HepG2 (cell line): ENCODE measurements around the gene OR10A3. TPM values are rescaled to one million over a fixed set of nuclear protein-coding genes. Genes with fewer than 3 reads are reported as not detected.

Source experiments
- ATAC-seq: fragments of 200-7000 bp; cut with Tn5 transposase; 3 replicates; pipeline ENCODE4 v1.9.1; 2020; ENCODE audit warnings: mild to moderate bottlenecking, moderate library complexity
- BruUV-seq: library from RNA; stranded (reverse); fragments of 400-500 nt; replicated peaks from 2 replicates; lab custom pipeline; 2021; lab: Mats Ljungman, UMichigan
- CTCF ChIA-PET: fragments of 300-600 bp; formaldehyde crosslinking; extraction: SDS; loops from one replicate; lab custom pipeline; 2021; ENCODE audit warnings: low total read pairs, inconsistent platforms, low intra/inter-chr PET ratio; lab: Yijun Ruan, JAX
- POLR2A ChIA-PET: fragments of 350-600 bp; sonication (Branson Sonifier 250); formaldehyde crosslinking; loops from one replicate; lab custom pipeline; 2020; ENCODE audit warnings: antibody characterized with exemption, inconsistent platforms; lab: Yijun Ruan, JAX
- DNase-seq: peaks from one replicate; pipeline ENCODE4 v3.0.0-alpha.2; 2015; ENCODE audit warnings: low spot score
- FAIRE-seq: peaks from 3 replicates; lab custom pipeline; 2011; peaks lifted over from hg19 to GRCh38; lab: Jason Lieb, UNC
- H2AFZ ChIP-seq: one replicate; pipeline ENCODE4 v1.6.1; 2011; ENCODE audit warnings: low read length, inconsistent platforms
- H3K27ac ChIP-seq: fragments of 300-600 bp; 3 replicates; pipeline ENCODE4 v1.8.0; 2011; ENCODE audit warnings: mixed run types, mild to moderate bottlenecking, mixed read lengths, low read length, inconsistent platforms; ENCODE audit not compliant: insufficient read depth; ENCODE audit errors: extremely low read length
- H3K27me3 ChIP-seq, 2 experiments: fragments of 200-600 bp in 1 of 2; 2 replicates in 1 of 2; 3 replicates in 1 of 2; pipeline versions ENCODE4 v1.6.0 to v1.8.0; 2011; ENCODE audit warnings: low read length in 2 of 2, mild to moderate bottlenecking in 2 of 2, moderate library complexity in 2 of 2, inconsistent platforms in 1 of 2; ENCODE audit not compliant: insufficient read depth in 2 of 2, control insufficient read depth in 1 of 2
- H3K36me3 ChIP-seq, 2 experiments: fragments of 200-600 bp in 1 of 2; replicated peaks in 1 of 2; 2 replicates in 1 of 2; 3 replicates in 1 of 2; pipeline versions ENCODE4 v1.5.1 to v1.8.0; 2011; ENCODE audit warnings: low read length in 2 of 2, inconsistent platforms in 1 of 2; ENCODE audit not compliant: insufficient read depth in 2 of 2, control insufficient read depth in 1 of 2
- H3K4me1 ChIP-seq: 2 replicates; pipeline ENCODE4 v1.5.1; 2012; ENCODE audit warnings: low read length, inconsistent platforms; ENCODE audit not compliant: insufficient read depth
- H3K4me2 ChIP-seq: 2 replicates; pipeline ENCODE4 v1.6.0; 2011; ENCODE audit warnings: low read depth, low read length, inconsistent platforms
- H3K4me3 ChIP-seq, 3 experiments: fragments of 200-600 bp in 1 of 3; sonication (generic), shearing (Covaris generic) in 1 of 3; replicated peaks in 1 of 3; 2 replicates each; pipeline ENCODE4 v1.5.1; 2011 to 2016; ENCODE audit warnings: low read length in 3 of 3, inconsistent platforms in 2 of 3, low read depth in 2 of 3, mild to moderate bottlenecking in 2 of 3, control low read depth in 1 of 3, mixed read lengths in 1 of 3; ENCODE audit not compliant: insufficient read depth in 1 of 3
- H3K79me2 ChIP-seq: one replicate; pipeline ENCODE4 v1.6.1; 2011; ENCODE audit warnings: low read length, inconsistent platforms; ENCODE audit not compliant: insufficient read depth
- H3K9ac ChIP-seq: 2 replicates; pipeline ENCODE4 v1.6.0; 2011; ENCODE audit warnings: mild to moderate bottlenecking, low read depth, low read length, inconsistent platforms; ENCODE audit not compliant: insufficient read depth
- H3K9me3 ChIP-seq: 2 replicates; pipeline ENCODE4 v1.5.1; 2012; ENCODE audit warnings: mild to moderate bottlenecking, low read length
- H4K20me1 ChIP-seq: 2 replicates; pipeline ENCODE4 v1.6.0; 2011; ENCODE audit warnings: inconsistent platforms, mild to moderate bottlenecking, low read length, moderate library complexity; ENCODE audit not compliant: insufficient read depth
- KDM4B ChIP-seq: sonication (generic); formaldehyde crosslinking; IDR thresholded peaks from 2 replicates; pipeline ENCODE4 v1.4.0; 2020; ENCODE audit warnings: missing genetic modification reagents
- MIXL1 ChIP-seq: IDR thresholded peaks from 2 replicates; pipeline ENCODE4 v1.6.1; 2016
- NFATC3 ChIP-seq: sonication (generic); formaldehyde crosslinking; IDR thresholded peaks from 2 replicates; pipeline ENCODE4 v1.5.1; 2020; ENCODE audit warnings: mild to moderate bottlenecking, missing genetic modification reagents
- PHF8 ChIP-seq: sonication (generic); formaldehyde crosslinking; IDR thresholded peaks from 2 replicates; pipeline ENCODE4 v1.5.0; 2020; ENCODE audit warnings: missing genetic modification reagents
- YEATS2 ChIP-seq: sonication (generic); formaldehyde crosslinking; IDR thresholded peaks from 2 replicates; pipeline ENCODE4 v1.4.0; 2020; ENCODE audit warnings: missing genetic modification reagents, borderline replicate concordance
- ZBTB43 ChIP-seq: sonication (generic); formaldehyde crosslinking; conservative IDR thresholded peaks from 2 replicates; pipeline ENCODE4 v1.4.0; 2020; ENCODE audit warnings: missing genetic modification reagents
- ZMYM3 ChIP-seq: sonication (generic); formaldehyde crosslinking; IDR thresholded peaks from 2 replicates; pipeline ENCODE4 v1.5.1; 2020; ENCODE audit warnings: mild to moderate bottlenecking, missing genetic modification reagents
- ZNF687 ChIP-seq: sonication (generic); formaldehyde crosslinking; IDR thresholded peaks from 2 replicates; pipeline ENCODE4 v1.5.1; 2020; ENCODE audit warnings: mild to moderate bottlenecking, missing genetic modification reagents, moderate library complexity
- in situ Hi-C: cut with HindIII; loops from 2 replicates; pipeline ENCODE4 v1.10.0; 2017; ENCODE audit warnings: low pct_unique_long_range_greater_than_20kb; ENCODE audit not compliant: extremely low pct_ligation_motif_present
- intact Hi-C: fragments of 100-400 bp; cut with micrococcal nuclease; formaldehyde crosslinking; loops from one replicate; pipeline ENCODE4 v1.10.0; 2022; ENCODE audit not compliant: unreplicated experiment
- polyA plus RNA-seq, 8 experiments: library from polyadenylated mRNA; depleted of rRNA in 3 of 8; stranded (reverse) in 7 of 8; unstranded in 1 of 8; fragments of >200 nt; fragmentation: Illumina TruSeq in 4 of 8; extraction: Trizol in 4 of 8; gene quantifications; 2 replicates each; pipeline versions ENCODE4 v1.2.1 to v1.2.3, GENCODE V29; 2011 to 2016; ENCODE audit warnings: low read depth in 4 of 8, missing spikeins in 1 of 8, mixed read lengths in 1 of 8; ENCODE audit not compliant: insufficient read depth in 1 of 8
- total RNA-seq, 5 experiments: library from RNA; depleted of rRNA; stranded (reverse); fragments of >200 nt; fragmentation: Illumina TruSeq; extraction: Trizol; gene quantifications; 2 replicates each; pipeline ENCODE4 v1.2.3, GENCODE V29; 2016; ENCODE audit warnings: low read depth in 1 of 5

Gene OR10A3
- total and polyA plus RNA-seq, 2 of the 13 experiments (the other 11 are each of a cell fraction or from before 2014, with no cell fraction given) = not detected

- no peak for TF ChIP-seq ZBTB43 (CRISPR knock-in tag)
- no peak for TF ChIP-seq ZNF687 (CRISPR knock-in tag)
- no peak for TF ChIP-seq ZMYM3 (CRISPR knock-in tag)
- no peak for TF ChIP-seq YEATS2 (CRISPR knock-in tag)
- TF ChIP-seq MIXL1 (CRISPR knock-in tag) = no peak
- TF ChIP-seq, all 625 proteins: peak for 0
Observed at GRCh38 chr11:7918141-7918540, 23.4 kb downstream of the OR10A3 start (continued).

- no peak overlapping the region for H3K9ac ChIP-seq
- H3K27me3 ChIP-seq = no peaks in the 10 kb centered on the region; a peak in 2 of 5 replicates
- no peak overlapping the region for H3K4me2 ChIP-seq
- no peaks in the 10 kb centered on the region for H3K36me3 ChIP-seq
- ChIA-PET CTCF (no interaction called here), POLR2A (no interaction called here)
- no peak overlapping the region for H3K4me3 ChIP-seq
- no peak for ATAC-seq
- intact Hi-C loops = no loop called here
- no peak overlapping the region for H2AFZ ChIP-seq
- in situ Hi-C loops = no loop called here
- H3K27ac ChIP-seq = no peak overlapping the region
- no peaks in the 10 kb centered on the region for H3K4me1 ChIP-seq
- no peaks in the 10 kb centered on the region for H3K9me3 ChIP-seq
- H4K20me1 ChIP-seq = no peaks in the 10 kb centered on the region
- no peak for DNase-seq
- no peak for FAIRE-seq
- TF ChIP-seq PHF8 (CRISPR knock-in tag) (no peak), NFATC3 (no peak), KDM4B (CRISPR knock-in tag) (no peak)
- H3K79me2 ChIP-seq = no peaks in the 10 kb centered on the region
- no TSS peak for BruUV-seq
Observed at GRCh38 chr11:7911011-7911410, 30.5 kb downstream of the OR10A3 start.
